ENCODE measurements around the gene RELN.

RELN gene

DNA sequence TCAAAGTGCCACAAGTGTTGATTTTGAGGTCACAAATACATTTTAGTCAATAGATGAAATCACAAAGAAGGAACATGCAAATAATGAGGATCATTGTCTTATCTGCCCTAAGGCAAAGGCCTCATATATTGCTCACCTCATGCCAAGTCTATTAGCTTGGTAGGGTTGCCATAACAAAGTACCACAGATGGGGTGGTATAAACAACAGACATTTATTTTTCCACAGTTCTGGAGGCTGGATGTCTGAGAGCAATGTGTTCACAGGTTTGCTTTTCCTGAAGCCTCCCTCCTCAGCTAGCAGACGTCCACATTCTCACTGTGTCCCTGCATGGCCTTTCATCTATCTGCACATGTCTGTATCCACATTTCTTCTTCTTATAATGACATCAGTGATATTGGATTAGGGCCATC, 59.6 kb downstream of the RELN start:
- H3K4me1 ChIP-seq (ENCODE audit: insufficient read depth, low read length, poor library complexity, severe bottlenecking) = no peaks in the 10 kb centered on the region
- no peaks in the 10 kb centered on the region for H3F3A ChIP-seq (ENCODE audit: low read depth)
- H2AFZ ChIP-seq (ENCODE audit: low read length) = no peak overlapping the region
- no peak overlapping the region for H3K4me2 ChIP-seq (ENCODE audit: low read depth, low read length, poor library complexity, severe bottlenecking)
- H3K9me3 ChIP-seq (ENCODE audit: insufficient read depth, low read depth, low read length) = no peaks in the 10 kb centered on the region
- no peaks in the 10 kb centered on the region for H3K9me2 ChIP-seq (replicated peaks; ENCODE audit: low read depth, low read length)
- H3K4me3 ChIP-seq (ENCODE audit: low read length, poor library complexity, severe bottlenecking) = no peak overlapping the region
- TF ChIP-seq, protein P1, sequence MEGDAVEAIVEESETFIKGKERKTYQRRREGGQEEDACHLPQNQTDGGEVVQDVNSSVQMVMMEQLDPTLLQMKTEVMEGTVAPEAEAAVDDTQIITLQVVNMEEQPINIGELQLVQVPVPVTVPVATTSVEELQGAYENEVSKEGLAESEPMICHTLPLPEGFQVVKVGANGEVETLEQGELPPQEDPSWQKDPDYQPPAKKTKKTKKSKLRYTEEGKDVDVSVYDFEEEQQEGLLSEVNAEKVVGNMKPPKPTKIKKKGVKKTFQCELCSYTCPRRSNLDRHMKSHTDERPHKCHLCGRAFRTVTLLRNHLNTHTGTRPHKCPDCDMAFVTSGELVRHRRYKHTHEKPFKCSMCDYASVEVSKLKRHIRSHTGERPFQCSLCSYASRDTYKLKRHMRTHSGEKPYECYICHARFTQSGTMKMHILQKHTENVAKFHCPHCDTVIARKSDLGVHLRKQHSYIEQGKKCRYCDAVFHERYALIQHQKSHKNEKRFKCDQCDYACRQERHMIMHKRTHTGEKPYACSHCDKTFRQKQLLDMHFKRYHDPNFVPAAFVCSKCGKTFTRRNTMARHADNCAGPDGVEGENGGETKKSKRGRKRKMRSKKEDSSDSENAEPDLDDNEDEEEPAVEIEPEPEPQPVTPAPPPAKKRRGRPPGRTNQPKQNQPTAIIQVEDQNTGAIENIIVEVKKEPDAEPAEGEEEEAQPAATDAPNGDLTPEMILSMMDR (conservative IDR thresholded peaks at IDR 0.05; ENCODE audit: low read length) = no peak
- no peak for TF ChIP-seq EZH2phosphoT487 (IDR thresholded peaks at IDR 0.05; ENCODE audit: borderline replicate concordance)
- H3K36me3 ChIP-seq (ENCODE audit: insufficient read depth, low read length) = no peaks in the 10 kb centered on the region
- H3K9ac ChIP-seq (ENCODE audit: low read depth, low read length, poor library complexity, severe bottlenecking) = no peak overlapping the region
- H4K20me1 ChIP-seq (ENCODE audit: insufficient read depth, low read length, poor library complexity, severe bottlenecking) = no peaks in the 10 kb centered on the region
- H3K27me3 ChIP-seq (ENCODE audit: insufficient read depth, low read length, poor library complexity, severe bottlenecking) = no peaks in the 10 kb centered on the region
- H3K79me2 ChIP-seq (ENCODE audit: insufficient read depth, low read length) = no peaks in the 10 kb centered on the region

- no peak for TF ChIP-seq EZH2phosphoT487 (IDR thresholded peaks at IDR 0.05; ENCODE audit: borderline replicate concordance)
- no peaks in the 10 kb centered on the region for H3K9me2 ChIP-seq (replicated peaks; ENCODE audit: low read depth, low read length)
- no peaks in the 10 kb centered on the region for H3K9me3 ChIP-seq (ENCODE audit: insufficient read depth, low read depth, low read length)
- H3K9ac ChIP-seq (ENCODE audit: low read depth, low read length, poor library complexity, severe bottlenecking) = no peak overlapping the region
- no peaks in the 10 kb centered on the region for H3K27me3 ChIP-seq (ENCODE audit: insufficient read depth, low read length, poor library complexity, severe bottlenecking)
- H4K20me1 ChIP-seq (ENCODE audit: insufficient read depth, low read length, poor library complexity, severe bottlenecking) = no peaks in the 10 kb centered on the region
- H3K4me3 ChIP-seq (ENCODE audit: low read length, poor library complexity, severe bottlenecking) = no peak overlapping the region
- H3F3A ChIP-seq (ENCODE audit: low read depth) = no peaks in the 10 kb centered on the region
- H2AFZ ChIP-seq (ENCODE audit: low read length) = no peak overlapping the region
- no peaks in the 10 kb centered on the region for H3K4me1 ChIP-seq (ENCODE audit: insufficient read depth, low read length, poor library complexity, severe bottlenecking)
- H3K36me3 ChIP-seq (ENCODE audit: insufficient read depth, low read length) = no peaks in the 10 kb centered on the region
- H3K79me2 ChIP-seq (ENCODE audit: insufficient read depth, low read length) = no peaks in the 10 kb centered on the region
- H3K4me2 ChIP-seq (ENCODE audit: low read depth, low read length, poor library complexity, severe bottlenecking) = no peak overlapping the region
Measured at GRCh38 chr7:103928581-103928980, 60.9 kb downstream of the RELN start.

GRCh38 chr7:103924184-103924583, 65.3 kb downstream of the RELN start:
- no peak for TF ChIP-seq EZH2phosphoT487 (IDR thresholded peaks at IDR 0.05; ENCODE audit: borderline replicate concordance)
- TF ChIP-seq, protein P1 (conservative IDR thresholded peaks at IDR 0.05; ENCODE audit: low read length) = no peak
- Histone ChIP-seq H3F3A (ENCODE audit: low read depth) (no peaks in the 10 kb centered on the region), H2AFZ (ENCODE audit: low read length) (no peak overlapping the region), H3K4me3 (ENCODE audit: low read length, poor library complexity, severe bottlenecking) (no peak overlapping the region), H3K9me3 (ENCODE audit: insufficient read depth, low read depth, low read length) (no peaks in the 10 kb centered on the region), H3K79me2 (ENCODE audit: insufficient read depth, low read length) (no peaks in the 10 kb centered on the region), H3K4me1 (ENCODE audit: insufficient read depth, low read length, poor library complexity, severe bottlenecking) (no peaks in the 10 kb centered on the region), H3K27me3 (ENCODE audit: insufficient read depth, low read length, poor library complexity, severe bottlenecking) (no peaks in the 10 kb centered on the region), H4K20me1 (ENCODE audit: insufficient read depth, low read length, poor library complexity, severe bottlenecking) (no peaks in the 10 kb centered on the region), H3K4me2 (ENCODE audit: low read depth, low read length, poor library complexity, severe bottlenecking) (no peak overlapping the region), H3K36me3 (ENCODE audit: insufficient read depth, low read length) (no peaks in the 10 kb centered on the region), H3K9ac (ENCODE audit: low read depth, low read length, poor library complexity, severe bottlenecking) (no peak overlapping the region), H3K9me2 (replicated peaks; ENCODE audit: low read depth, low read length) (no peaks in the 10 kb centered on the region)

GRCh38 chr7:103922407-103922806, 67.1 kb downstream of the RELN start:
- TF ChIP-seq, protein P1 (conservative IDR thresholded peaks at IDR 0.05; ENCODE audit: low read length) = no peak
- no peak for TF ChIP-seq EZH2phosphoT487 (IDR thresholded peaks at IDR 0.05; ENCODE audit: borderline replicate concordance)
- no peaks in the 10 kb centered on the region for H3K79me2 ChIP-seq (ENCODE audit: insufficient read depth, low read length)
- no peak overlapping the region for H3K4me3 ChIP-seq (ENCODE audit: low read length, poor library complexity, severe bottlenecking)
- H3K36me3 ChIP-seq (ENCODE audit: insufficient read depth, low read length) = no peaks in the 10 kb centered on the region
- H2AFZ ChIP-seq (ENCODE audit: low read length) = no peak overlapping the region
- no peaks in the 10 kb centered on the region for H3K9me3 ChIP-seq (ENCODE audit: insufficient read depth, low read depth, low read length)
- no peaks in the 10 kb centered on the region for H3K4me1 ChIP-seq (ENCODE audit: insufficient read depth, low read length, poor library complexity, severe bottlenecking)
- no peaks in the 10 kb centered on the region for H3F3A ChIP-seq (ENCODE audit: low read depth)
- H3K4me2 ChIP-seq (ENCODE audit: low read depth, low read length, poor library complexity, severe bottlenecking) = no peak overlapping the region
- no peaks in the 10 kb centered on the region for H4K20me1 ChIP-seq (ENCODE audit: insufficient read depth, low read length, poor library complexity, severe bottlenecking)
- H3K9ac ChIP-seq (ENCODE audit: low read depth, low read length, poor library complexity, severe bottlenecking) = no peak overlapping the region
- H3K27me3 ChIP-seq (ENCODE audit: insufficient read depth, low read length, poor library complexity, severe bottlenecking) = no peaks in the 10 kb centered on the region
- no peaks in the 10 kb centered on the region for H3K9me2 ChIP-seq (replicated peaks; ENCODE audit: low read depth, low read length)
